HG03457 (cell line): Measurements from ENCODE around the gene VPS51.

ENCODE experiments used
- ATAC-seq: cut with Tn5 transposase; IDR thresholded peaks from one replicate; pipeline ENCODE4 v1.9.1; 2021; ENCODE audit warnings: moderate number of reproducible peaks; ENCODE audit not compliant: unreplicated experiment

Gene VPS51

GRCh38 chr11:65071907-65072630, 23.9 kb upstream of the VPS51 start:
- ATAC-seq, result no peak

- no peak for ATAC-seq
Measured at GRCh38 chr11:65072631-65072966, 23.4 kb upstream of the VPS51 start.

GRCh38 chr11:65077451-65077850, 18.6 kb upstream of the VPS51 start:
- no peak for ATAC-seq

- ATAC-seq, result no peak
Measured at GRCh38 chr11:65078151-65078550, 17.9 kb upstream of the VPS51 start.

GRCh38 chr11:65078786-65079342, 17.1 kb upstream of the VPS51 start:
- ATAC-seq, result no peak

- ATAC-seq, result peak; percentile 5
Measured at GRCh38 chr11:65083134-65083833, 12.7 kb upstream of the VPS51 start.

- peak; percentile 44 for ATAC-seq
Measured at GRCh38 chr11:65083834-65084597, 12.0 kb upstream of the VPS51 start, which contains the start of the genes CDCA5 and ZFPL1. TSS of gene CDCA5 (minus strand) at chr11:65084040. CDS start at chr11:65083978, 62 bp downstream. TSS of gene ZFPL1 (plus strand) at chr11:65084222. CDS start at chr11:65084699, 477 bp downstream.

GRCh38 chr11:65084598-65085375, 11.2 kb upstream of the VPS51 start:
- no peak for ATAC-seq

- ATAC-seq, result no peak
Measured at GRCh38 chr11:65085446-65085845, 10.6 kb upstream of the VPS51 start.

GRCh38 chr11:65086809-65087208, 9.2 kb upstream of the VPS51 start:
- no peak for ATAC-seq

- no peak for ATAC-seq
Measured at GRCh38 chr11:65087216-65087615, 8.8 kb upstream of the VPS51 start.

GRCh38 chr11:65087827-65088226, 8.2 kb upstream of the VPS51 start:
- ATAC-seq, result no peak

GRCh38 chr11:65089621-65090020, 6.4 kb upstream of the VPS51 start:
- ATAC-seq, result no peak

- ATAC-seq, result no peak
Measured at GRCh38 chr11:65090628-65091027, 5.4 kb upstream of the VPS51 start.

GRCh38 chr11:65095427-65095826, 587 bp upstream of the VPS51 start:
- ATAC-seq, result no peak

- peak; percentile 11 for ATAC-seq
Measured at GRCh38 chr11:65096926-65097325, 912 bp downstream of the VPS51 start.

GRCh38 chr11:65100674-65101350, 4.8 kb downstream of the VPS51 start:
- ATAC-seq, result no peak

GRCh38 chr11:65102142-65103095, 6.4 kb downstream of the VPS51 start:
- ATAC-seq, result no peak

GRCh38 chr11:65103476-65103875, 7.5 kb downstream of the VPS51 start:
- ATAC-seq, result no peak
